ENCODE data around the gene KRTAP10-2. TPM values are rescaled to one million over a fixed set of nuclear protein-coding genes. Genes with fewer than 3 reads are reported as not detected.
"Not testable (repeated sequence)": the region's sequence is repeated elsewhere in the genome, so short reads cannot be mapped to it uniquely, and the experiment has no call there.

Gene KRTAP10-2
- total and polyA plus RNA-seq, 11 donors, result not detected

DNA sequence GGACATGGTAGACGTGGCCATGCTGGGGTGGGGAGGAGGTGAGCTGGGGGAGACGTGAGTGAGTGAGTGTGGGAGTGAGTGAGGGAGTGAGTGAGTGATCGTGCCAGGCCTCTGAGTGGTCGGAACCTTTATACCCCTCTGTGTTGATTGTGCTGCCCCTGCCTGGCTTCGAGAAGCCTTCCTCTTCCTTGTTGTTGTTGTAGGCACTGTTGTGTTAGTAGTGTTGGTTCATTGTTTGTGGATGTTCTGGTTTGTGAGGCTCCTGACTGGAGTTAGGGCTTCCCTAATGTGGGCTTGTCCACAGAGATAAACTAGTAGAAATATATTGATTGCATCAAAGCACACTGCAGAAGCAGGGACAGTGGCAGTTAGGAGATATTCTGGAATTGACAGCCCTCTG, 7.4 kb upstream of the KRTAP10-2 start, which contains the start of gene KRTAP10-3:
Gene KRTAP10-3 (minus strand): TSS at position 101 of the 400 bp plus-strand sequence. CDS start 80 bp downstream, at position 21.
- H3K9me3 ChIP-seq, result peaks cover 0 to 32% (median 4%) of the 10 kb centered on the region in 12 donors
- peaks cover 0 to 36% (median 7%) of the 10 kb centered on the region in 9 donors for H3K27me3 ChIP-seq
- intact Hi-C loops (cut with DNase I), result no loop called here
- no peaks in the 10 kb centered on the region for H3K4me1 ChIP-seq
- WGBS, 4 donors, result 41 to 68% (median 58%) methylated on average over 5 of the region's 5 CpGs
- TF ChIP-seq, protein P1, sequence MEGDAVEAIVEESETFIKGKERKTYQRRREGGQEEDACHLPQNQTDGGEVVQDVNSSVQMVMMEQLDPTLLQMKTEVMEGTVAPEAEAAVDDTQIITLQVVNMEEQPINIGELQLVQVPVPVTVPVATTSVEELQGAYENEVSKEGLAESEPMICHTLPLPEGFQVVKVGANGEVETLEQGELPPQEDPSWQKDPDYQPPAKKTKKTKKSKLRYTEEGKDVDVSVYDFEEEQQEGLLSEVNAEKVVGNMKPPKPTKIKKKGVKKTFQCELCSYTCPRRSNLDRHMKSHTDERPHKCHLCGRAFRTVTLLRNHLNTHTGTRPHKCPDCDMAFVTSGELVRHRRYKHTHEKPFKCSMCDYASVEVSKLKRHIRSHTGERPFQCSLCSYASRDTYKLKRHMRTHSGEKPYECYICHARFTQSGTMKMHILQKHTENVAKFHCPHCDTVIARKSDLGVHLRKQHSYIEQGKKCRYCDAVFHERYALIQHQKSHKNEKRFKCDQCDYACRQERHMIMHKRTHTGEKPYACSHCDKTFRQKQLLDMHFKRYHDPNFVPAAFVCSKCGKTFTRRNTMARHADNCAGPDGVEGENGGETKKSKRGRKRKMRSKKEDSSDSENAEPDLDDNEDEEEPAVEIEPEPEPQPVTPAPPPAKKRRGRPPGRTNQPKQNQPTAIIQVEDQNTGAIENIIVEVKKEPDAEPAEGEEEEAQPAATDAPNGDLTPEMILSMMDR (IDR thresholded peaks at IDR 0.05), result no peak
- no peak for TF ChIP-seq POLR2A (IDR thresholded peaks at IDR 0.05)
- H3K4me3 ChIP-seq, result no peak within 1 kb of the TSS
- no peaks in the 10 kb centered on the region for H3K36me3 ChIP-seq
- DNase-seq (no peak), ATAC-seq (no peak)
- H3K27ac ChIP-seq, result no peak within 1 kb of the TSS

DNA sequence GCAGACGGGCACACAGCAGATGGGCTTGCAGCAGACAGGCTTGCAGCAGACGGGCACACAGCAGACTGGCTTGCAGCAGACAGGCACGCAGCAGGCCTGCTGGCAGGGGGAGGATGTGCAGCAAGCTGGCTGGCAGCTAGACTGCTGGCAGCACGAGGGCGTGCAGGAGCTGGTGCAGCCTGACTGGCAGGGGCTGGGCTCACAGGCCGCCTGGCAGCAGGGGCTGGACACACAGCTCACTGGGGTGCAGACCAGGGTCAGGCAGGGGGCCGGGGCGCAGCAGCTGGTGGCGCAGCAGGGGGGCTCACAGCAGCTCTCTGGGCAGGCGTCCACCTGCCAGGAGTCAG, 7.0 kb upstream of the KRTAP10-2 start:
- 60 to 85% (median 68%) methylated on average over 5 to 10 of the region's 10 CpGs for WGBS, 4 donors
- ATAC-seq; H3K4me1 ChIP-seq; H3K4me3 ChIP-seq; DNase-seq; H3K36me3 ChIP-seq; intact Hi-C loops (cut with DNase I); H3K27ac ChIP-seq: not testable (repeated sequence)
- peaks cover 0 to 30% (median 4%) of the 10 kb centered on the region in 12 donors for H3K9me3 ChIP-seq
- H3K27me3 ChIP-seq, result peaks cover 0 to 36% (median 7%) of the 10 kb centered on the region in 9 donors

GRCh38 chr21:44557491-44558328, 6.4 kb upstream of the KRTAP10-2 start:
- no peaks in the 10 kb centered on the region for H3K36me3 ChIP-seq
- no peak overlapping the region for H3K4me3 ChIP-seq
- intact Hi-C loops (cut with DNase I), result no loop called here
- DNase-seq (peak in 1 of 5 donors; percentile 23), ATAC-seq (no peak)
- no peak for TF ChIP-seq POLR2A (IDR thresholded peaks at IDR 0.05)
- TF ChIP-seq, protein P1 (IDR thresholded peaks at IDR 0.05), result no peak
- 46 to 57% (median 52%) methylated on average over 28 to 30 of the region's 30 CpGs for WGBS, 4 donors
- no peaks in the 10 kb centered on the region for H3K4me1 ChIP-seq
- peaks cover 0 to 24% (median 3%) of the 10 kb centered on the region in 12 donors for H3K9me3 ChIP-seq
- H3K27me3 ChIP-seq, result peaks cover 0 to 36% (median 9%) of the 10 kb centered on the region in 9 donors
- no peak overlapping the region for H3K27ac ChIP-seq

DNA sequence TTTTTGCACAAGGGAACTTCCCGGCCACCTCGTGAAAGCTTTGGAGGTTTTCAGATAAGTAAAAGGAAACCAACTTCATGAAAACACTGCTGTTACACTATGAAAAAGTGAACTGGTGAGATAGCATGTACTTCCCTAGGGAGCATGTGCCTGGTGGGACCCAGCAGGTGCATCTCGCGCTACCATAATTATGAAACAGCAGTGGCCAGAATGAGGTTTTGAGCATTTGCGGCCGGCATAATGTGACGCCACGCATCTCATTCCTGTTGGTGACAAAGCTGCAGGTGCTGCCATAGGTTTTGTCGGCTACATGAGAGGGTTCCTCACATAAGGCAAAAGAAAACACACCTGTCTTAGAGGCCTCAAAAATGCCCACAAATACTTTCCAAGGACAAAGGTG, 5.6 kb upstream of the KRTAP10-2 start:
- 75 to 83% (median 78%) methylated on average over 9 of the region's 9 CpGs for WGBS, 4 donors
- TF ChIP-seq POLR2A (IDR thresholded peaks at IDR 0.05), result no peak
- TF ChIP-seq, protein P1 (IDR thresholded peaks at IDR 0.05), result no peak
- DNase-seq (no peak), ATAC-seq (no peak)
- Histone ChIP-seq H3K4me3 (no peak overlapping the region), H3K4me1 (no peaks in the 10 kb centered on the region), H3K9me3 (peaks cover 0 to 19% (median 0%) of the 10 kb centered on the region in 12 donors), H3K27me3 (peaks cover 0 to 40% (median 9%) of the 10 kb centered on the region in 9 donors), H3K36me3 (no peaks in the 10 kb centered on the region), H3K27ac (no peak overlapping the region)
- intact Hi-C loops (cut with DNase I), result no loop called here

Measured in heart left ventricle (tissue), 16 donors.